AG04450 (cell line): ENCODE results near the gene PPL. TPM values are rescaled to one million over a fixed set of nuclear protein-coding genes. Genes with fewer than 3 reads are reported as not detected.
"Not testable (repeated sequence)": the region's sequence is repeated elsewhere in the genome, so short reads cannot be mapped to it uniquely, and the experiment has no call there.

Experiments
- CTCF ChIA-PET: fragments of 300-600, 350-600 bp; formaldehyde crosslinking; extraction: SDS; loops from one replicate; lab custom pipeline; 2022; ENCODE audit warnings: antibody characterized with exemption, inconsistent platforms; lab: Charles Lee
- POLR2A ChIA-PET: fragments of 350-600 bp; formaldehyde crosslinking; extraction: SDS; loops from one replicate; lab custom pipeline; 2021; ENCODE audit warnings: antibody characterized with exemption, inconsistent platforms; lab: Yijun Ruan, JAX
- DNase-seq: peaks from one replicate; pipeline ENCODE4 v3.0.0-alpha.2; 2011; ENCODE audit warnings: low read depth, low spot score
- H3K27ac ChIP-seq: one replicate; pipeline ENCODE4 v1.5.1; 2012; ENCODE audit warnings: low read depth, low read length, control low read depth
- H3K27me3 ChIP-seq: one replicate; pipeline ENCODE4 v1.6.0; 2012; ENCODE audit warnings: low read length; ENCODE audit not compliant: control insufficient read depth, insufficient read depth
- H3K4me3 ChIP-seq: 2 replicates; pipeline ENCODE4 v1.5.1; 2011; ENCODE audit warnings: mild to moderate bottlenecking, low read depth, low read length, control low read depth
- H3K9me3 ChIP-seq: 2 replicates; pipeline ENCODE4 v1.5.1; 2012; ENCODE audit warnings: low read length; ENCODE audit not compliant: control insufficient read depth, insufficient read depth
- CTCF ChIP-seq: IDR thresholded peaks from 2 replicates; pipeline ENCODE4 v1.5.1; 2011; ENCODE audit warnings: low read depth, low read length, control low read depth, inconsistent platforms
- polyA plus RNA-seq: library from polyadenylated mRNA; depleted of rRNA; stranded (reverse); fragments of >200 nt; gene quantifications from 2 replicates; pipeline ENCODE4 v1.2.3, GENCODE V29; 2011

Gene PPL
- polyA plus RNA-seq, 1 experiment: 2.0 TPM

GRCh38 chr16:4957420-4957719 is 20.4 kb upstream of the PPL start:
- TF ChIP-seq CTCF: no peak
- Histone ChIP-seq H3K27me3 (peaks cover 15% of the 10 kb centered on the region), H3K27ac (no peak overlapping the region), H3K9me3 (no peaks in the 10 kb centered on the region), H3K4me3 (peak overlapping the region; percentile 65)
- DNase-seq: no peak
- ChIA-PET CTCF (interaction anchor here (0.6 to 2.0 kb wide), 4 partner anchors 73 to 439 kb away, joined by 4 to 9 read pairs (median 6); no protein-coding TSS in a partner anchor), POLR2A (no interaction called here)

GRCh38 chr16:4954714-4955113 is 17.8 kb upstream of the PPL start:
- no peak for DNase-seq
- H3K27ac ChIP-seq: peak overlapping the region; percentile 2
- H3K27me3 ChIP-seq: peaks cover 6% of the 10 kb centered on the region
- H3K9me3 ChIP-seq: no peaks in the 10 kb centered on the region
- no peak for TF ChIP-seq CTCF
- ChIA-PET POLR2A (interaction anchor here (0.6 kb wide), 1 partner anchor 148 kb away, joined by 3 read pairs; no protein-coding TSS in a partner anchor), CTCF (interaction anchor here (1.2 to 1.6 kb wide), 3 partner anchors 43 to 125 kb away, joined by 3 to 4 read pairs (median 3); no protein-coding TSS in a partner anchor)
- no peak overlapping the region for H3K4me3 ChIP-seq

- H3K27me3 ChIP-seq, H3K27ac ChIP-seq, POLR2A ChIA-PET, H3K4me3 ChIP-seq, DNase-seq, H3K9me3 ChIP-seq: not testable (repeated sequence)
- CTCF ChIA-PET: interaction anchor here (0.7 kb wide), 1 partner anchor 148 kb away, joined by 4 read pairs; no protein-coding TSS in a partner anchor
Observed at GRCh38 chr16:4951583-4951982, 14.6 kb upstream of the PPL start.

- DNase-seq: no peak
- no peaks in the 10 kb centered on the region for H3K9me3 ChIP-seq
- H3K27me3 ChIP-seq: no peaks in the 10 kb centered on the region
- no peak overlapping the region for H3K4me3 ChIP-seq
- H3K27ac ChIP-seq: no peak overlapping the region
- ChIA-PET POLR2A (no interaction called here), CTCF (no interaction called here)
- no peak for TF ChIP-seq CTCF
Observed at GRCh38 chr16:4949986-4950385, 13.0 kb upstream of the PPL start.

GRCh38 chr16:4948903-4949766 is 12.2 kb upstream of the PPL start:
- no peak for DNase-seq
- H3K27me3 ChIP-seq: no peaks in the 10 kb centered on the region
- no peak for TF ChIP-seq CTCF
- no peak overlapping the region for H3K4me3 ChIP-seq
- H3K9me3 ChIP-seq: no peaks in the 10 kb centered on the region
- H3K27ac ChIP-seq: no peak overlapping the region
- ChIA-PET CTCF (no interaction called here), POLR2A (no interaction called here)
